ENCODE data around the gene UGT8. TPM values are rescaled to one million over a fixed set of nuclear protein-coding genes. Genes with fewer than 3 reads are reported as not detected.
A peak's percentile ranks its signal among the peaks of the same experiment; 100 is the strongest.

Gene UGT8
- total and polyA plus RNA-seq, 3 donors from 2014 or later, result 4.1 to 6.9 (median 5.6) TPM

DNA sequence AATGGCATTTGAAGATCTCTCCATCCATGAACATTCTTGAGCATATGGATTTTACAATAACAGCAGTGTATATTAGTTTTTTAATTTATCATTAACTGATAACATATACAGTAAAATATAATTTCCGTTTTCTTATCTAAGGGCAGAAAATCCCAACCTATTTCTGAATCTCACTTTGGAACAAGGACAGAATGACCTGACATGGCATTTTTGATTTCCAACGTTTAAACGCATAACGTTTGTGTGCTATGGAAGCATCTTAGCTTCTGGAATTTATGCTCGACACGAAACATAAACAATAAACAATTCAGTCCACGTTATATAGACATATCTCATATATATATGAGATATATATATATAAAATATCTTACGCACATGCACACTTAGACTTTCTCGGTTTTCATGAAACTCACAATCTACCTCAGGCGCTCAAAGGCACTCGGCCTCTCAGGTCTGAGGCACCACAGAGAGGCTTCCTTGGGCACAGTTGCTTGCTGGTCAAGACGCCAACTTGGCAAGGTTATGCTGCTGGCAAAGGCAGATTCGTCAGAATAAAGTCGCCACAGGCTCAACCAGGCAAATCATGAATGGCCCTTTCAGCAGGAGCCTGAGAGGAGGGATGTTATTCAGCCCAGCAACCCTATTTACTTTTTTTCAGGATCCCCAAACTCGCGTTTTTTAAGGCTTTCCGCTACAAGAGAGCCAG, 1.0 kb upstream of the UGT8 start:
- no peak for DNase-seq
- WGBS, 2 donors, result 40 to 44% methylated on average over 17 of the region's 17 CpGs
- Histone ChIP-seq H3K4me1 (peaks cover 4% of the 10 kb centered on the region), H3K27me3 (no peaks in the 10 kb centered on the region), H3K27ac (no peak overlapping the region), H3K36me3 (ENCODE audit: low read depth, missing control alignments) (no peaks in the 10 kb centered on the region), H3K9me3 (no peaks in the 10 kb centered on the region), H3K4me3 (peak overlapping the region; percentile 47 to 60)
- intact Hi-C loops (cut with DNase I; ENCODE audit: low total_unique reads), result no loop called here
- TF ChIP-seq POLR2A (IDR thresholded peaks at IDR 0.05), result no peak
- TF ChIP-seq, protein P1, sequence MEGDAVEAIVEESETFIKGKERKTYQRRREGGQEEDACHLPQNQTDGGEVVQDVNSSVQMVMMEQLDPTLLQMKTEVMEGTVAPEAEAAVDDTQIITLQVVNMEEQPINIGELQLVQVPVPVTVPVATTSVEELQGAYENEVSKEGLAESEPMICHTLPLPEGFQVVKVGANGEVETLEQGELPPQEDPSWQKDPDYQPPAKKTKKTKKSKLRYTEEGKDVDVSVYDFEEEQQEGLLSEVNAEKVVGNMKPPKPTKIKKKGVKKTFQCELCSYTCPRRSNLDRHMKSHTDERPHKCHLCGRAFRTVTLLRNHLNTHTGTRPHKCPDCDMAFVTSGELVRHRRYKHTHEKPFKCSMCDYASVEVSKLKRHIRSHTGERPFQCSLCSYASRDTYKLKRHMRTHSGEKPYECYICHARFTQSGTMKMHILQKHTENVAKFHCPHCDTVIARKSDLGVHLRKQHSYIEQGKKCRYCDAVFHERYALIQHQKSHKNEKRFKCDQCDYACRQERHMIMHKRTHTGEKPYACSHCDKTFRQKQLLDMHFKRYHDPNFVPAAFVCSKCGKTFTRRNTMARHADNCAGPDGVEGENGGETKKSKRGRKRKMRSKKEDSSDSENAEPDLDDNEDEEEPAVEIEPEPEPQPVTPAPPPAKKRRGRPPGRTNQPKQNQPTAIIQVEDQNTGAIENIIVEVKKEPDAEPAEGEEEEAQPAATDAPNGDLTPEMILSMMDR (IDR thresholded peaks at IDR 0.05), result no peak

DNA sequence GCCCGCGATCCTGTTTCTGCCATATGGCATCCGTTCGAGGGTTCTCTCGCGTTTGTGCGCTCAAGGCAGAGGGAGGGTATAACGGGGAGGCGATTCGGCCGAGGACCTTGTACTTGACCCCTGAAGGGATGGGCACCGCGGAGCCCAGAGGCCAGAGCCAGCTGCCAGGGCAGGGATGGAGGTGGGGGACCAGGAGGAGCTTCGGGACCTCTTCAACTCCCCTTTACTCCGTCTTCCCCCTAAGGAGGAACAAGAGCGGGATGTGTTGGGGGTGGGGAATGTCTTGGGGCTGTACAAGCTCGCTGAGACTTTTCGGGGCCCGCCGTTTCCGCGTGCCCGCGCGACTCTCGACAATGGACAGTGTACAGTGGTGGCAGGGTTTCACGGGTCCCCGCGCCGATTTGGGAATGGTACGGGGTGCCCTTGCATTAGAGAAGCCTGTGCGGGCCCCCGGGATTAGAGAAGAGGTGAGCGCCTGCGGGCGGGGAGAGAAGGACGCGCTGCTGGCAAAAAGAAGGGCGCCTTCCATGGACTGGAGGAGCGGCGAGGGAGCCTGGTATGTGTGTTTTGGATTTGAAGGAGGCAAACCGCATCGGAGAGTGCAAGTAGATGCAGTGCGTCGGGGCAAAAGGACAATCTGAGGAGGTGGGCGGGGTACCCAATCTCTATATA, 760 bp downstream of the UGT8 start:
- intact Hi-C loops (cut with DNase I; ENCODE audit: low total_unique reads), result no loop called here
- no peaks in the 10 kb centered on the region for H3K9me3 ChIP-seq
- peak; percentile 48 for DNase-seq
- peak overlapping the region in 1 of 2 donors; percentile 11 for H3K27ac ChIP-seq
- 0 to 1% methylated on average over 34 to 46 of the region's 46 CpGs for WGBS, 2 donors
- H3K4me1 ChIP-seq, result peaks cover 4% of the 10 kb centered on the region
- peak overlapping the region; percentile 47 to 60 for H3K4me3 ChIP-seq
- H3K36me3 ChIP-seq (ENCODE audit: low read depth, missing control alignments), result no peaks in the 10 kb centered on the region
- no peaks in the 10 kb centered on the region for H3K27me3 ChIP-seq
- TF ChIP-seq, protein P1 (IDR thresholded peaks at IDR 0.05), result no peak
- no peak for TF ChIP-seq POLR2A (IDR thresholded peaks at IDR 0.05)

DNA sequence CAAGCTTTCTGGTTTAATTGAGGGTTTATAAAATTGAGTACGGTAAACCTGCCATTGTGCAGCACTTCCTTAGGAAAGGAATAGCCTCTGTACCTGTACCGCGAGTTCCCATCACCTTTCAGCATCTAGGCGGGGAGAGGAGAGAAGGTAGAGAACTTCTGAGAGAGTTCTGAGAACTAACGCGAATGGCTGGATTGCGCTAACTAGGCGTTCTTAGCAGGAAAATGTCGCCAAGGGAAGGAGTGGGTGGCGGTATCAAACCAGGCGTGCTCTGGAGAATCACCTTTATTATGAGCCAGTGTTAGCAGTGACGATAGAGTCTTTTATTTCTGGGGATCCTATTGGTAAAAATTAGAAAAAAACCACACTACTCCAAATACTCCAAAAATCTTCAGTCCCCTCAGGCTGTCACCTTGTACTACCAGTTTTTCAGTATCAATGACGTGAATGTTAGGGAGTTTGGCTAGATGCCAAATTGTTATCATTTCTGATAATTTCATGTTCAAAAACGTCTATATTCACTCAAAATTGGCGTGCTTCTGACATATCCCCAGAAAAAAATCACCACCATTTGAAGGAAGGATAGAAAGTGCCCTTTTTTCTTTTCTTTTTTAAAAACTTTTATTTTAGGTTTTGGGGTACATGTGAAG, 1.4 kb downstream of the UGT8 start:
- H3K4me1 ChIP-seq, result peaks cover 4% of the 10 kb centered on the region
- H3K27ac ChIP-seq, result no peak overlapping the region
- H3K9me3 ChIP-seq, result no peaks in the 10 kb centered on the region
- peak overlapping the region; percentile 47 to 60 for H3K4me3 ChIP-seq
- no peaks in the 10 kb centered on the region for H3K27me3 ChIP-seq
- intact Hi-C loops (cut with DNase I; ENCODE audit: low total_unique reads), result no loop called here
- WGBS, 2 donors, result 13 to 17% methylated on average over 15 of the region's 15 CpGs
- H3K36me3 ChIP-seq (ENCODE audit: low read depth, missing control alignments), result no peaks in the 10 kb centered on the region
- DNase-seq, result no peak
- TF ChIP-seq, protein P1 (IDR thresholded peaks at IDR 0.05), result no peak
- TF ChIP-seq POLR2A (IDR thresholded peaks at IDR 0.05), result no peak

DNA sequence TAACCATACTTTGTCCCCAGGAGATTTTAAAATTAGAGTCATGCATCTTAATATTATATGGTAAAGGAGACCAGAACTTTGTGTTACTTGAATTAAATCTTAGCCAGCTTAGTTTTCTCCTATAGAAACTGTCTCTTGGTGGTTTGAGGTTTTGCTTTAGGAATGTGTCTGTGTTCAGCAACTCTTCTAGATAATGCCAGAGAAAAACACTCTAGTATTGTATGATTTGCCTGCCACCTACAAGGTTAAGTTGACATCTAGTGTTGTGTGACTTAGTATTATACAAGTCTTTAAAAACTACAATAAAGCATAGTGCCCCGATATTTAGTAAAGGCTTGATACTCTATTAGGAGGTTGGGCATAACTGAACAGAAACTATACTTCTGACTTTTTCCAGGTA, 2.1 kb downstream of the UGT8 start:
- no peak overlapping the region for H3K4me3 ChIP-seq
- DNase-seq, result no peak
- H3K27ac ChIP-seq, result no peak overlapping the region
- no peaks in the 10 kb centered on the region for H3K27me3 ChIP-seq
- intact Hi-C loops (cut with DNase I; ENCODE audit: low total_unique reads), result no loop called here
- H3K4me1 ChIP-seq, result peaks cover 4% of the 10 kb centered on the region
- H3K36me3 ChIP-seq (ENCODE audit: low read depth, missing control alignments), result no peaks in the 10 kb centered on the region
- 78 to 82% methylated on average over 1 of the region's 1 CpG for WGBS, 2 donors
- no peaks in the 10 kb centered on the region for H3K9me3 ChIP-seq
- no peak for TF ChIP-seq POLR2A (IDR thresholded peaks at IDR 0.05)
- TF ChIP-seq, protein P1 (IDR thresholded peaks at IDR 0.05), result no peak

Measured in testis (tissue), 3 donors.